SKM-1 (cell line): ENCODE results near the gene TNFAIP3.

Source experiments
- DNase-seq: peaks from one replicate; lab custom pipeline; 2025; ENCODE audit not compliant: unreplicated experiment; lab: John Stamatoyannopoulos, UW

TNFAIP3 gene

DNA sequence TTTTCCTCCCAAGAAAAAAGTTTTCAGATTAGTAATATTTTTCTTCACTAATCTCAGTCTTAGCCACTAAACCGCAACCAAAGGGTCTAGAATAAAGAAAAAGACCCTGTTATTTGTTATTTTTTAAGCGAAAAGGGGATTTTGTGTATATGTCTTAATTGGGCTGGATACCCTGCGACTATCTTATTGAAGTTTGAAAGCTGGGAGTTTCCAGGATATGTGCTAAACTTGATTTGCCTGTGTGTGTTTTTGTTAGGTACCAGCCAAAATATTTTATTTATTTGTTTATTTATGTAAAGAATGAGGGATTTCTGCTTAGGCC is 52.4 kb downstream of the TNFAIP3 start:
- no peak for DNase-seq

- DNase-seq, result no peak
Observed at GRCh38 chr6:137919837-137920730, 53.0 kb downstream of the TNFAIP3 start.

GRCh38 chr6:137921823-137922222 is 54.8 kb downstream of the TNFAIP3 start:
- DNase-seq, result no peak

- DNase-seq, result no peak
Observed at GRCh38 chr6:137923866-137924653, 57.0 kb downstream of the TNFAIP3 start.

- DNase-seq, result no peak
Observed at GRCh38 chr6:137925141-137925698, 58.2 kb downstream of the TNFAIP3 start.

- DNase-seq, result no peak
Observed at GRCh38 chr6:137926207-137926731, 59.2 kb downstream of the TNFAIP3 start.

DNA sequence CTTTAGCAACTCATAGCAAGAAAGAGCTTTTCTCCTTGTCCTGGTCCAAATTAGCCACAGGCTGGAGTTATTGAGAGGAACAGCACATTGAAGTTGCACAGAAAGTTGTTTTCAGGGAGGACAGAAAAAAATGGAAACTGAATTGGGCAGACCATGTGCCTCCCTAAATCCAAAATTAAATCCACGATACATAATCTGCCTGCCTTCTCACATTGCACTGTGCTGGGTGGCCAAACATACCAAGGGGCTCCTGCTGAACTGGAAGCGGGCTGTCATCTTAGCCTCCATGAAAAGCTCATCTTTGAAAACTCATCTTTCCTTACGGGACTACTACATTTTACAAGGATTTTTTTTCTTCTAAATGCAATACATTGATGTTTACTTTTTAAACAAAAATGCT is 59.9 kb downstream of the TNFAIP3 start:
- DNase-seq, result no peak

GRCh38 chr6:137927777-137928218 is 60.7 kb downstream of the TNFAIP3 start:
- DNase-seq, result no peak

GRCh38 chr6:137928286-137928685 is 61.2 kb downstream of the TNFAIP3 start:
- DNase-seq, result no peak

GRCh38 chr6:137931849-137932465 is 64.9 kb downstream of the TNFAIP3 start:
- no peak for DNase-seq
